Endothelial cell of umbilical vein (primary cell): Measurements from ENCODE around the gene FBXL4. TPM values are rescaled to one million over a fixed set of nuclear protein-coding genes. Genes with fewer than 3 reads are reported as not detected.

Source experiments
- BruUV-seq: library from RNA; stranded (reverse); fragments of 400-500 nt; replicated peaks from 2 replicates; lab custom pipeline; 2021; lab: Mats Ljungman, UMichigan
- CTCF ChIA-PET: fragments of 300-600, 350-600 bp; sonication (Branson Sonifier 250); formaldehyde crosslinking; loops from one replicate; lab custom pipeline; 2021; ENCODE audit warnings: antibody characterized with exemption, inconsistent platforms; lab: Charles Lee
- POLR2A ChIA-PET: fragments of 300-600, 350-600 bp; sonication (Branson Sonifier 250); formaldehyde crosslinking; loops from one replicate; lab custom pipeline; 2021; ENCODE audit warnings: antibody characterized with exemption, inconsistent platforms; lab: Charles Lee
- DNase-seq: peaks from one replicate; pipeline ENCODE4 v3.0.0-alpha.2; 2011; ENCODE audit warnings: low read depth, low spot score
- FAIRE-seq: peaks from 2 replicates; lab custom pipeline; 2011; peaks lifted over from hg19 to GRCh38; lab: Jason Lieb, UNC
- H2AFZ ChIP-seq: 2 replicates; pipeline ENCODE4 v1.6.0; 2012; ENCODE audit warnings: low read depth, low read length, control low read depth, inconsistent platforms
- H3K27ac ChIP-seq: 2 replicates; pipeline ENCODE4 v1.5.1; 2011; ENCODE audit warnings: low read depth, mild to moderate bottlenecking, control low read depth, low read length, moderate library complexity; ENCODE audit not compliant: insufficient read depth
- H3K27me3 ChIP-seq, 2 experiments: 2 replicates each; pipeline versions ENCODE4 v1.6.0 to v1.6.1; 2011; ENCODE audit warnings: low read length in 2 of 2, mixed read lengths in 1 of 2; ENCODE audit not compliant: control insufficient read depth in 2 of 2, insufficient read depth in 2 of 2
- H3K36me3 ChIP-seq, 2 experiments: 2 replicates in 1 of 2; 3 replicates in 1 of 2; pipeline ENCODE4 v1.5.1; 2011; ENCODE audit warnings: low read length in 2 of 2, mild to moderate bottlenecking in 1 of 2, moderate library complexity in 1 of 2; ENCODE audit not compliant: control insufficient read depth in 2 of 2, insufficient read depth in 2 of 2; ENCODE audit errors: extremely low read depth in 1 of 2
- H3K4me1 ChIP-seq: 3 replicates; pipeline ENCODE4 v1.5.1; 2011; ENCODE audit warnings: mild to moderate bottlenecking, low read length; ENCODE audit not compliant: control insufficient read depth, insufficient read depth; ENCODE audit errors: extremely low read depth
- H3K4me2 ChIP-seq: 2 replicates; pipeline ENCODE4 v1.6.1; 2011; ENCODE audit warnings: low read length, control low read depth, mixed read lengths; ENCODE audit not compliant: insufficient read depth
- H3K4me3 ChIP-seq, 3 experiments: fragments of 200-600 bp in 1 of 3; sonication (generic), shearing (Covaris generic) in 1 of 3; replicated peaks in 1 of 3; 2 replicates each; pipeline ENCODE4 v1.5.1; 2011 to 2016; ENCODE audit warnings: control low read depth in 3 of 3, low read length in 3 of 3, mild to moderate bottlenecking in 2 of 3, inconsistent platforms in 1 of 3, low read depth in 1 of 3, moderate library complexity in 1 of 3; ENCODE audit not compliant: insufficient read depth in 1 of 3
- H3K79me2 ChIP-seq: 2 replicates; pipeline ENCODE4 v1.6.0; 2012; ENCODE audit warnings: low read length, inconsistent platforms; ENCODE audit not compliant: control insufficient read depth, insufficient read depth
- H3K9ac ChIP-seq: replicated peaks from 2 replicates; pipeline ENCODE3; 2011; ENCODE audit warnings: low read length, control low read depth; ENCODE audit not compliant: insufficient read depth; ENCODE audit errors: extremely low read depth
- H3K9me1 ChIP-seq: replicated peaks from 3 replicates; pipeline ENCODE4 v1.6.0; 2011; ENCODE audit warnings: mild to moderate bottlenecking, low read length; ENCODE audit not compliant: control insufficient read depth, insufficient read depth; ENCODE audit errors: extremely low read depth
- H3K9me3 ChIP-seq: replicated peaks from 2 replicates; pipeline ENCODE4 v1.5.1; 2012; ENCODE audit warnings: low read length, inconsistent platforms; ENCODE audit not compliant: control insufficient read depth, insufficient read depth
- H4K20me1 ChIP-seq: replicated peaks from 2 replicates; pipeline ENCODE3; 2011; ENCODE audit warnings: mild to moderate bottlenecking, low read length; ENCODE audit not compliant: control insufficient read depth, insufficient read depth; ENCODE audit errors: extremely low read depth
- GATA2 ChIP-seq: IDR thresholded peaks from 2 replicates; pipeline ENCODE4 v1.7.0; 2011; ENCODE audit warnings: low read depth, mild to moderate bottlenecking, moderate library complexity, mixed read lengths, low read length; ENCODE audit not compliant: insufficient read length, insufficient read depth
- JUN ChIP-seq: IDR thresholded peaks from 2 replicates; pipeline ENCODE4 v1.6.1; 2011; ENCODE audit warnings: borderline replicate concordance, low read depth; ENCODE audit not compliant: insufficient read length, insufficient read depth
- MYC ChIP-seq: IDR thresholded peaks from one replicate; pipeline ENCODE4 v1.6.1; 2011; ENCODE audit warnings: mild to moderate bottlenecking, low read depth, low read length
- POLR2A ChIP-seq: IDR thresholded peaks from 2 replicates; pipeline ENCODE4 v1.6.1; 2012; ENCODE audit warnings: low read depth, mild to moderate bottlenecking, control low read depth, low read length
- POLR2AphosphoS5 ChIP-seq: IDR thresholded peaks from 2 replicates; pipeline ENCODE4 v1.6.1; 2012; ENCODE audit warnings: low read depth, mild to moderate bottlenecking, control low read depth, low read length, moderate library complexity; ENCODE audit not compliant: insufficient read depth
- dilution Hi-C: fragments of 300-500 bp; cut with MboI; formaldehyde crosslinking; loops from one replicate; pipeline ENCODE4 v1.15.0; 2019; ENCODE audit warnings: low sequenced_read_pairs; ENCODE audit not compliant: extremely low pct_ligation_motif_present
- intact Hi-C: fragments of 100-400 bp; cut with micrococcal nuclease; formaldehyde crosslinking; loops from one replicate; pipeline ENCODE4 v1.10.0; 2022
- polyA plus RNA-seq, 4 experiments: library from polyadenylated mRNA; depleted of rRNA in 3 of 4; stranded (reverse) in 3 of 4; unstranded in 1 of 4; fragments of >200 nt; gene quantifications; 2 replicates each; pipeline versions ENCODE4 v1.2.1 to v1.2.3, GENCODE V29; 2011 to 2012; ENCODE audit warnings: missing spikeins in 1 of 4
- total RNA-seq: library from RNA; stranded (reverse); gene quantifications from 2 replicates; pipeline ENCODE4 v1.2.3, GENCODE V29; 2021
- TF ChIP-seq, protein P1 (sequence below), 2 donors: IDR thresholded peaks; 1 replicate in 1 of 2; 2 replicates in 1 of 2; pipeline ENCODE4 v1.5.1; 2011; ENCODE audit warnings: low read length in 2 of 2, mild to moderate bottlenecking in 2 of 2, moderate library complexity in 2 of 2, control low read depth in 1 of 2, inconsistent platforms in 1 of 2, low read depth in 1 of 2; ENCODE audit not compliant: insufficient read depth in 1 of 2; ENCODE audit errors: extremely low read depth in 1 of 2
- TF ChIP-seq, protein P2 (sequence below): IDR thresholded peaks from 2 replicates; pipeline ENCODE4 v1.6.1; 2011; ENCODE audit not compliant: insufficient read depth, insufficient read length

Gene FBXL4
- total and polyA plus RNA-seq, 2 donors (not counting 3 experiments of a cell fraction or from before 2014, with no cell fraction given): 7.0 to 9.8 TPM

DNA sequence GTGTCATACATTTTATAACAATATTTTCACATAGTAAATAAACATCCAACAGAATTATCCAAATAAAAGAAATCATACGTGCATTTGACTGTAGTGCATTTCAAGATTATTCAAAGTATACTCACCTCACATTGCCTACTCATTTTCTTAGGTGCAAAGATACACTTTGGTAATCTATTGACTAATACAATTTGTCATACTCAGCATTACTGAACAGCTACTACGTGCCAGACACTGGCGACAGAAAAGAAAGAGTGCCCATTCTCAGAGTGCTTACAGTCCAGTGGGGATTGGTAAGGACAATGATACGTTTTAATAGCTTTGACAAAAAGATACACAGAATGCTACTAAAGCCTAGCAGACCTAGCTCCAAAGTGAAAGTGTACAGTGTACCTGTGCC lies 42.0 kb downstream of the FBXL4 start:
- ChIA-PET POLR2A (no interaction called here), CTCF (no interaction called here)
- no peak overlapping the region for H2AFZ ChIP-seq
- no peak overlapping the region for H3K9ac ChIP-seq
- H3K9me1 ChIP-seq: no peaks in the 10 kb centered on the region
- H3K27ac ChIP-seq: no peak overlapping the region
- no peaks in the 10 kb centered on the region for H4K20me1 ChIP-seq
- H3K9me3 ChIP-seq: no peaks in the 10 kb centered on the region
- DNase-seq: no peak
- H3K36me3 ChIP-seq: no peaks in the 10 kb centered on the region
- BruUV-seq: no TSS peak
- FAIRE-seq: no peak
- no peaks in the 10 kb centered on the region for H3K27me3 ChIP-seq
- no peaks in the 10 kb centered on the region for H3K79me2 ChIP-seq
- intact Hi-C loops: no loop called here
- dilution Hi-C loops: no loop called here
- H3K4me3 ChIP-seq: no peak overlapping the region
- no peaks in the 10 kb centered on the region for H3K4me1 ChIP-seq
- H3K4me2 ChIP-seq: no peak overlapping the region
- TF ChIP-seq GATA2 (no peak), JUN (no peak), POLR2AphosphoS5 (no peak), POLR2A (no peak), MYC (no peak)
- TF ChIP-seq, protein P1, sequence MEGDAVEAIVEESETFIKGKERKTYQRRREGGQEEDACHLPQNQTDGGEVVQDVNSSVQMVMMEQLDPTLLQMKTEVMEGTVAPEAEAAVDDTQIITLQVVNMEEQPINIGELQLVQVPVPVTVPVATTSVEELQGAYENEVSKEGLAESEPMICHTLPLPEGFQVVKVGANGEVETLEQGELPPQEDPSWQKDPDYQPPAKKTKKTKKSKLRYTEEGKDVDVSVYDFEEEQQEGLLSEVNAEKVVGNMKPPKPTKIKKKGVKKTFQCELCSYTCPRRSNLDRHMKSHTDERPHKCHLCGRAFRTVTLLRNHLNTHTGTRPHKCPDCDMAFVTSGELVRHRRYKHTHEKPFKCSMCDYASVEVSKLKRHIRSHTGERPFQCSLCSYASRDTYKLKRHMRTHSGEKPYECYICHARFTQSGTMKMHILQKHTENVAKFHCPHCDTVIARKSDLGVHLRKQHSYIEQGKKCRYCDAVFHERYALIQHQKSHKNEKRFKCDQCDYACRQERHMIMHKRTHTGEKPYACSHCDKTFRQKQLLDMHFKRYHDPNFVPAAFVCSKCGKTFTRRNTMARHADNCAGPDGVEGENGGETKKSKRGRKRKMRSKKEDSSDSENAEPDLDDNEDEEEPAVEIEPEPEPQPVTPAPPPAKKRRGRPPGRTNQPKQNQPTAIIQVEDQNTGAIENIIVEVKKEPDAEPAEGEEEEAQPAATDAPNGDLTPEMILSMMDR (IDR thresholded peaks at IDR 0.05; ENCODE audit: extremely low read depth in 1 of 2, insufficient read depth in 1 of 2, low read depth in 1 of 2, low read length in 2 of 2): no peak
- TF ChIP-seq, protein P2, sequence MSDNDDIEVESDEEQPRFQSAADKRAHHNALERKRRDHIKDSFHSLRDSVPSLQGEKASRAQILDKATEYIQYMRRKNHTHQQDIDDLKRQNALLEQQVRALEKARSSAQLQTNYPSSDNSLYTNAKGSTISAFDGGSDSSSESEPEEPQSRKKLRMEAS: no peak
